HS-5 (cell line): Measurements from ENCODE around the gene NTN1.

Experiments used
- DNase-seq: peaks from one replicate; pipeline ENCODE4 v3.0.0-alpha.2; 2012; ENCODE audit warnings: low read depth

NTN1 gene

DNA sequence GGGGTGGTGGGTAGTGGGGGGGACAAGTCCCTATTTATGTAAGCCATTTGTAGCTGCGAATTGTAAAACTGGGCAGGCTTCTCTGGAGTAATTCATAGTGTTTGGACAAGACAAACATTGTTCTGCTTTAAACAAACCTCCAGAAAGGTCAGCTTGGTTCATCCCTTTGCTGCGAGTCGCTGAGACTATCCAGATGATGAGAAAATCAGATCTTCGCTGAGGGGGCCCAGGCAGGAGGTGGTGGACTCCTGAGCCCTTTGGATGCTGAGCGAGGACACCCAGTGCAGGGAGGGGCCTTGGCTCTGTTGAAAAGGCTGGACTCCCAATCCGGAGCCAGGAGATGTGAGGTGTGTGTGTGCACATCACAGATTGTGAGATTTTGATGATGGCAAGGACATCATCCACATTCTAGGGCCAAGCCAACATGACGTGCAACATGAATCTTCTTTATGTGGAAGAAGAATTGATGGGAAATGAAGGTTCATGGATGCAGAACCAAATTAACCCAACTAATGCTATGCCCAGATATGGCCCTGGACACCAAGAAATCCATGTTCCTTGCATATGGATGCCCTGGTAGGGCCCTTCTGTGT is 15.0 kb upstream of the NTN1 start:
- DNase-seq: no peak

DNA sequence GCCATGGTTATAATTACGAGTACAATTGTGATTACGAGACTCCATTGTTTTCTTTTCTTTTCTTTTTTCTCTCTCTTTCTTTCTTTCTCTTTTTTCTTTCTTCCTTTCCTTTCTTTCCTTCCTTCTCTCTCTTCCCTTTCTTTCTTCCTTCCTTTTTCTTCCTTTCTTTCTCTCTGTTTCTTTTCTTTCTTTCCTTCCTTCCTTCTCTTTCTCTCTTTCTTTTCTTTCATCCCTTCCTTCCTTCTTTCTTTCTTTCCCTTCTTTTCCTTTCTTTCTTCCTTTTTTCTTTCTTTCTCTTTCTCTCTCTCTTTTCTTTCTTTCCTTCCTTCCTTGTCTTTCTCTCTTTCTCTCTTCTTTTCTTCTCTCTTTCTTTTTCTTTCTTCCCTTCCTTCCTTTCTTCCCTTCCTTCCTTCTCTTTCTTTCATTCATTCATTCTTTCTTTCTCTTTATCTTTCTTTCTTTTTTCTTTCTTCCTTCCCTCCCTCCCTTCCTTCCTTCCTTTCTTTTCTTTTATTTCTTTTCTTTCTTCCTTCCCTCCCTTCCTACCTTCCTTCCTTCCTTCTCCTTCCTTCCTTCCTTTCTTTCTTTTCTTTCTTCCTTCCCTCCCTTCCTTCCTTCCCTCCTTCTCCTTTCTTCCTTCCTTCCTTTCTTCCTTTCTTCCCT is 14.1 kb upstream of the NTN1 start:
- no peak for DNase-seq

DNA sequence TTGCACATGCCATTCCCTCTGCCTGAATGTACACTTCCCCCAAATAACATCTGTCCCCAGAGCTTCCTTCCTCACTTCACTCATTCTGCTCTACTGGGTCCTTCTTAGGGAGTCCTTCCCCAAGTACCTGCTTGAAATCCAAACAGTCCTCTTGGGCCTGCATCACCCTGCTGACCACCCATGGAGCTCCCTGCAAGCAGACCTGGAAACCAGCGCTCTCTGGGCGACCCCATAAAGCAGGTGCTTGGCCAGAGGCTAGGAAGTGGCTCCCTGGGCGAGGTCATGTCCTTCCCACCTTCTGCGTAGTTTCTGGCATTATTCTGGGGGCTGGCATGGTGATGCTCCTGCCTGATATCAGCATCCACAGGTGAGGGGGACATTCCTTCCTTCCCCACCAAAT is 12.2 kb upstream of the NTN1 start:
- no peak for DNase-seq

DNA sequence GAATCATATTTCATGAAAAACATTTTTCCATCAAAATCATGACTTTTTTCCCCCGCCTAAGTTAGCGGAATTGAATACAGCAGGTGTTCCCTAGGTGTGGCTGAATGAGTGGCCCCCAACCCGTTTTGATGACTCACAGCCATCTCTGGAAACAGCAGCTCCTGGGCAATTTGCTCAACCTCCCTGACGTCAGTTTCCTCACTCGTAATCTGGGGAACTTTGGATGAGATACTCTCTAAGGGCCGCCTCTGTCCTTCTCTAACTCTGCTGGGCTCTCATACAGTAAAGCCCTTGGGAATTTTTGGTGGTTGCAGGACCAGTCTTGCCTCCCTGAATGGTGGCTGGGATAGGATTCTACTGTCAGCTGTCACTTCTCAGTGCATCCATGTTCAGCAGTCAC is 11.6 kb upstream of the NTN1 start:
- DNase-seq: no peak

DNA sequence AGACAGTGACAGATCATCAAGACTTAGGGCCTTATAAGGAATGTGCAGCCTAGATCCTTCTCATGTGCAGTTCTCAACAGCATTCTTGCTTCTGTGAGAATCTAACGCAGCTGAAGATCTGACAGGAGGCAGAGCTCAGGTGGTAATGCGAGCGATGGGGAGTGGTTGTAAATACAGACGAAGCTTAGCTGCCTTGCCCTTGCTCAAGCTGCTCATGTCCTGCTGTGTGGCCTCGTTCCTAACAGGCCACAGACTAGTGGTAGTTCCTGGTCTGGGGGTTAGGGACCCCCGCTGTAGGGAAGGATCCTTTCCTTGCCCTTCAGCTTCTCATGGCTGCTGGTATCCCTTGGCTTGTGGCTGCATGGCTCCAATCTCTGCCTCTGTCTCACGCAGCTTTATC is 10.3 kb upstream of the NTN1 start:
- no peak for DNase-seq

DNA sequence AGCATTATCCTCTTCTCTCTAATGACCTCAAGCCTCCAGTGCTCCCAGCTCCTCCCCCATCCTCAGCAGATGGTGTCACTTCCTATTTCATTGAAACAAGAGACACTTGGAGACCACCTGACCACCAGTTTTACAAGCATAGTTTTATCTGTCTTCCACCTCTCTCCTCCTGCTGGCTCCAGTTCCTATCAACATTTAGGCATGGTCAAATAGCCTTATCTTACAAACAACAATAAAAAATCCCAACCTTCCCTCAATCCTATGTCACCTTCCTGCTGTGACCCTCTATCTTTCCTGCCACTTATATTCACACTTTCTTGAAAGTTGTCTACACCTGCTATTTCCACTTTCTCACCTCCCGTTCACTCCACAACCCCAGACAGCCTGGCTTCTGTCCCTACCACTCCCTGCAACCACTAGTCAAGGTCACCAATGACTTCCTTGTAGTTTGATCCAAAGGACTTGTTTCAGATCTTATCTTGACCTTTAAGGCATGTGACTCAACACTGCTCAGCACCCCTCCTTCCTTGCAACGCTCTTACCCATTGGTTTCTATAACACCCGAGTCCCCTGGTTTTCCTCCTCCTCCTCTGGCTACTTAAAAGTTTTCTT is 4.3 kb upstream of the NTN1 start:
- no peak for DNase-seq

DNA sequence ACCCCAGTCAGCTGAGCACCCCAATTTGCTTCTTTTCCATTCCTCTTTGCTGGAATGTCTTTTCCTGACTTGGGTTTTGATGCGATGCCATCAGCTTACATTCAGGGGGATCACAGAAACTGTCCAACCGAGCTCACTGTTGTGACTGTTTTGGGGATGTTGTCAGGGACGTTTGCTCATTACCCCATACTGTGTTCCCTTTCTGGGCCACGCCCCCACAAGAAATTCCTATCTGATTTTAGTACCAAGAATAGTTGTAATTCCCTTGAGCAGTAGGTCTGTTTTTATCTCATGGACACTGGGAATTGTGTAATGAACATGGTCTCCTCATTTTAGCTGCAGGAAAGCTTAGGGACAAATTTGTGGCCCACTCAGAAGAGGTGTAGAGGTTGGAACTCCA is 2.6 kb upstream of the NTN1 start:
- no peak for DNase-seq

DNA sequence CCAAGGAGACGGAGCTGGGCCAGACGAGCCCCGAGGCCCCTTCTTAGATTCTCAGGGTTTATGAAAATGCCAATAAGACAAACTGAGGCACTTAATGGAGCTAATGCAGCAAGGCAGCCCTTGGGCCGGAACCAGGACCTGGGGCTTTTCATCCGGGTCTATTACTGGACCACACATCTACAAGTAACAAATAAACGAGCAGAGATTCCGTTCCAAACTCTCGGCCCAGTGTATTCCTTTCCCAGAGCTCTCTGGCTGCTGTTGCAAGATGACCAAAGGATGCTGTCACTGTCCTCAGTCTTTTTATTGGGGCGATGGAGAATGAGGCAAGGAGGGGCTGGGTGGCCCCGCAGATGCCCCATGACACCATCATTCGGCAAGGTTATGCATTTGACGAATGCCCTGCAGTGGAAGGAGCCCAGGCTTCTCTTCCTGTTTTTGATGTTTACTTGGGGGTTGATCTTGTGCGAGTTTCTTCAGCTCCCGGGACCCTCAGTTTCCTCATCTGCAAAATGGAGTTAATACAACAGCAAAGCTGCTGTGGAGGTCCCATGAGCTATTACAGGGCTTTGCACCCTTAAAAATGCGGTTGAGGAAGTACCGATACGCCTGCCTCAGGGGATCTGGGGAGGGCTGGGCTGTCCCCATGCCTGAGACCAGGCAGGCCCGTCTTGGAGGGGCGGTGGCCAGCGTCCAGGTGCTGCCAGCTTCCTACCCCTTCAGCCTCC is 1.1 kb upstream of the NTN1 start:
- DNase-seq: no peak

DNA sequence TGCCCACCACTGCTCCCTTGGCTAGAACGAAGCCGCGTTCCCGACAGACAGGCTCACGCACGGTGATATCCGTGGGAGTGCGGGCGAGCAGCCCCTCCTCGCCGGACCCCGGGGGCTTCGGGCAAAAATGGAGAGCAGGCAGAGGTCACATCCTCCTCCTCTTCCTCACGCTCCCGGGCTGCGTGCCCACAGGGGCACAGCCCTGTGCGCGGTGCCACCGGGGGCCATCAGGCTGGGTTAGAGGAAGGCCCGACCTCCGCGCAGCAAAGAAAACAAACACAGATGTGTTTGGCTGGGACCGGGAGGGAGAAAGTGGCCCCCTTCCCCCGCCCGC is 519 bp upstream of the NTN1 start:
- no peak for DNase-seq

DNA sequence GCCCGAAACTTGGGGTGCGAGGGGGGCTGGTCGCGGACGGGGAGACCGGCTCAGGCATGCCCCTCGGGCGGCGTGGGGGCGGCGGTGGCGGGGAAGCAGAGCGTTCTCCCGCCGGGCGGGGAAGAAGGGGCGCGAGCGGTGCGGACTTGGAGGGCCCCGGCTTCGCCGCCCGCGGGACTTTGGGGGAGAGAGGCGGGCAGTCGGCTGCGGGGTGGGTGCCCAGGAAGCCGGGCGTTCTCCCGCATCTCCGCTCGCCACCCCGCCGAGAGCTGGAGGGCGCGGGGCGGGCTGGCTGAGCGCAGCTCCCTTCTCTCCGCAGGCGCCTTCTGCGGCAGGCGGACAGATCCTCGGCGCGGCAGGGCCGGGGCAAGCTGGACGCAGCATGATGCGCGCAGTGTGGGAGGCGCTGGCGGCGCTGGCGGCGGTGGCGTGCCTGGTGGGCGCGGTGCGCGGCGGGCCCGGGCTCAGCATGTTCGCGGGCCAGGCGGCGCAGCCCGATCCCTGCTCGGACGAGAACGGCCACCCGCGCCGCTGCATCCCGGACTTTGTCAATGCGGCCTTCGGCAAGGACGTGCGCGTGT is 772 bp downstream of the NTN1 start:
- DNase-seq: no peak

DNA sequence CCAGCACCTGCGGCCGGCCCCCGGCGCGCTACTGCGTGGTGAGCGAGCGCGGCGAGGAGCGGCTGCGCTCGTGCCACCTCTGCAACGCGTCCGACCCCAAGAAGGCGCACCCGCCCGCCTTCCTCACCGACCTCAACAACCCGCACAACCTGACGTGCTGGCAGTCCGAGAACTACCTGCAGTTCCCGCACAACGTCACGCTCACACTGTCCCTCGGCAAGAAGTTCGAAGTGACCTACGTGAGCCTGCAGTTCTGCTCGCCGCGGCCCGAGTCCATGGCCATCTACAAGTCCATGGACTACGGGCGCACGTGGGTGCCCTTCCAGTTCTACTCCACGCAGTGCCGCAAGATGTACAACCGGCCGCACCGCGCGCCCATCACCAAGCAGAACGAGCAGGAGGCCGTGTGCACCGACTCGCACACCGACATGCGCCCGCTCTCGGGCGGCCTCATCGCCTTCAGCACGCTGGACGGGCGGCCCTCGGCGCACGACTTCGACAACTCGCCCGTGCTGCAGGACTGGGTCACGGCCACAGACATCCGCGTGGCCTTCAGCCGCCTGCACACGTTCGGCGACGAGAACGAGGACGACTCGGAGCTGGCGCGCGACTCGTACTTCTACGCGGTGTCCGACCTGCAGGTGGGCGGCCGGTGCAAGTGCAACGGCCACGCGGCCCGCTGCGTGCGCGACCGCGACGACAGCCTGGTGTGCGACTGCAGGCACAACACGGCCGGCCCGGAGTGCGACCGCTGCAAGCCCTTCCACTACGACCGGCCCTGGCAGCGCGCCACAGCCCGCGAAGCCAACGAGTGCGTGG is 1.5 kb downstream of the NTN1 start:
- no peak for DNase-seq

DNA sequence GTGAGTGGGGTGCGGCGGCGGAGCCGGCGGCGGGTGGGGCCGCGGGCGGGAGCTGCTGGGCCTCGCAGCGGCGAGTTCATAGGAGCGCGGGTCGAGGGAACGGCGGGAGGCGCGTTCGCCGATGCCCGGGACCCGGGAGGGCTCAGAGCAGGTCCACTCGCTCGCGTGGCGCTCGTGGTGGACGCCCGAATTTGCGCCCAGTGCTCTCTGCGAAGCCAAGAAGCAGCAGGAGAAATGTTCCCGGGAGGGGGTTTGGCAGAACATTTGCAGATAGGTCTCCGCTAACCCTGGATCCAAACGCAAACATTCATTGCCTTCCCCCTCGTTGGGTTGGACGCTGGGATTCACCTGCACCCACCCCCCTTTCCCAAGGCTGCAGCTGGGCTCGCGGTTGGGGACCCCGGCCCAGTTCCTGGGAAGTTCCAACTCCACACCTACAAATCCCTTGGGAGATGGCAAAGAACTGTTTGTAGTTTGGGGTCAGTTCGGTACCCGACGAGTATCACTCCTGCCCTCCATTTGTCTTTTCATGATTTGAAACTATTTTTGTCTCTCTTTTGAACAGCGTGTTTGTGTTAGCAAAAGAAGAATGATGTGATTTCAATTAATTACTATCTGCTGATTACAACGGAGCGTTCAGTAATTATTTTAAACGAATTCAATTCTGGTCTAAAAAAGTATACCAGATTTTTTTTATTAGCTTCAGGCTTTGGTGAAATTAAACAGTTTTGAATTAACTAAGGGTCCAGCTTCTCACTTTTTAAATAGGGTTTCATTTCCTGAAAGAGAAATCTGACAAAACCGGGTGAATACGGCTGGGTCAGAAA is 2.3 kb downstream of the NTN1 start:
- no peak for DNase-seq

DNA sequence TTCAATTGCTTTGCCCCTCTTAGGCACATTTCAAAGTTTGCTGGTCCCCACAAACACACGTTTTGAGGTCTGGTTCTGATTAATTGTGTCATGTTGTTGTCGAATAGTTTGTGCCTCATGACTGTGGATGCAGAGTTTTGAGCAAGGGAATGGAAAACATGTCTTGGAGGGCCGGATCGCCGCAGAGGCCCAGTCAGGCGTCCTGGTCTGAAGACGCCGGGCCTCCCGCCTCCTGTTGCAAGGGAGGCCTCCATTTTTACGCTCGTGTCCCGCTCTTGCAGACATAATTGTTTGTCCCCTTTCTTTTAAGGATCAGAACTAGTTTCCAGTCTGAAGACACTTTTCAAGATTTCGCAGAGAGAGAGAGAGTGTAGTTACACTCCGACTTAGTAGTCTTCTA is 3.2 kb downstream of the NTN1 start:
- no peak for DNase-seq

DNA sequence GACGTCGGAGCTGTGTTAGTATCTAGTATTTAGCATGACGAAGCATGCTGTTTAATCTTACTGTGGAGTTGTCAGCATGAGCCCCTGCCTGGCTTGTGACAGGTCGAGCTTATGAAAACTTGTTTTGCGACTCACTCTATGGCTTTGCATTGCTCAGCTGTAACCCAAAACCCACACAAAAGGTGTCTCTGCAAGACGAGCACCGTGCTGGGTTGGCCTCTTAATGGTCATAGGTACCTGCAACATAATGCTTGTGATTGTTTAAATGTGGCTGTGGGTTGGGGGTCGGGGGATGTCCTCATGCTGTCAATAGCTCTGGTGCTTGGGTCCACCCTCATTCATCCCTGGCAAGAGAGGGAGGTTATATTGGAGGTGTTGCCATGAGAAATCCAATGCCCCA is 5.4 kb downstream of the NTN1 start:
- DNase-seq: no peak

DNA sequence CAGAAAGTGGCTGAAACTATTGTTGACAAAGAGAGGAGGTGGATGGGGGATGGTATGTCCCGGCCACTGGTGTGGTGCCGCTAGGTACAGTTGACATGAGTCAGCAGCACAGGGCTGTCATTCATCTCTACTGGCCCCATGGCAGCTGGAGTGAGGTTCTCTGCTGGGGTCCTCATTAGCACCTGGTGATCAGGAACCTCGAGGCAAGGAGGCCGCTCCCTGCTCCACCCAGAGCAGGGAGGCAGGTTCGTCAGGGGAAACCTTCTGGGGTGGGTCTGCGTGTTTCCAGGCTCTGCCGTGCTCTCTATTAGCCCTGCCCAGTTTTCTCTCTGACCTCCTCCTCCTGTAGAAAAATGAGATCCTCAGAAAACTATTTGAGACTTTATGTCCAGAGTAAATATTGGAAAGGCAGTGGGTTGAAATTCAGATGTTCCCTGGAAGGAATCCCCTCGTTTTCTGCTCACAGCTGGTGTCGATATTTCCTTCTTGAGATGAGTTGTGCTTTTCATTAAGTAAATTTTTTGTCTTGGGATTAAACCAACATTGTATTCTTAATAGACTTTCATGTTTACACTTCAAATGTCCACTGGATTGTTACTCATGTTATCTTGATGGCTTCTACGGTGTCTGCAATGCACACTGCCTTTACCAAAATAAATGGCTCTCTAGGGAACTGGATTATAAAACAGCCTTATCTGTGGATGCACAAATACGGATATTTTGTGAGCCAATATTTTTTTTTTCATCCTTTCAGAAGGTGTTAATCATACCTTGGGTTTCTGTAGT is 7.1 kb downstream of the NTN1 start:
- no peak for DNase-seq

DNA sequence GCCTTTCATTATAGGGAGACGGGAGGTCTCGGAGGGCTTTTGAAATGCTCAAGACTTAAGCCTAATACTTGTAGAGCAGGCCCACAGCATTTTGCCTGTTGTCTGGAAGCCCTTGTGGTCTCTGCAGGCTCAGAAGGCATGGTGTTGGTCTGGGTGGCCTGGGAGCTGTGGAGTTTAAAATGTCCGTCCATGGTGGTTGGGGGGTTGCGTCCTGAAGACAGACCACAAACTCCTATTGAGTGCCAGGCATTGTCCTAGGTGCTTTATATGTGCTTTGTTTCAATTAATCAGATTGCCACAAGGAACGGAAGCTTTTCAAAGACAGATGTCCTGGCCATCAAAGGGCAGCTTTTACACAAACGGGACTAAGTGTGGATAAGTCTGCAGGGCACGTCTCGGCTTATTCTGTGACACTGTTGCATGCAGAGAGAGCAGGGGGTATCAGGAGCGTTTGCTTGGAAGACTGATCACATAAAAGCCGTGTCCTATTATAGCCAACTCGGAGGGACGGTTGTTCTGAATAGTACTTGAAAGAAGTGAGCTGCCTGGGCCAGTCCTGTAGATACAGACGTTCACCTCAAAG is 7.8 kb downstream of the NTN1 start:
- DNase-seq: no peak

DNA sequence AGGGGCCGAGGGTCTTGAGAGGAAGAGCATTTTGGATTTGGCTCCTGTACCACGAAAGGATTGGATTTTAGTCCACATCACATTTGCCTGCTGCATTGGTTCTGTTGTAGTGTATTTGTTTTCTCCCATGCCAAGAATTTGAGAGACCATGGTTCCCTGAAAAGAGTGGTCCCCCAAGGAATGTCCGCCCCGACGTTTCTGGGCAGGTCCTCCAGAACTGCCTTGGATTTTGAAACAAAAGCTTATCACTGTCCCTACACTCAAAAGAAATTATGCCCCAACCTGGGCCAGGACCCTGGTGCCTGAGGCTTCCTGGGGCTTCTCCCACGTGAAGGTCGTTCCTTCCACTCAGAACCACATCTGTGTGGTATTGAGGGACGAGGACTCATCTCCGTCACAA is 10.8 kb downstream of the NTN1 start:
- DNase-seq: no peak

DNA sequence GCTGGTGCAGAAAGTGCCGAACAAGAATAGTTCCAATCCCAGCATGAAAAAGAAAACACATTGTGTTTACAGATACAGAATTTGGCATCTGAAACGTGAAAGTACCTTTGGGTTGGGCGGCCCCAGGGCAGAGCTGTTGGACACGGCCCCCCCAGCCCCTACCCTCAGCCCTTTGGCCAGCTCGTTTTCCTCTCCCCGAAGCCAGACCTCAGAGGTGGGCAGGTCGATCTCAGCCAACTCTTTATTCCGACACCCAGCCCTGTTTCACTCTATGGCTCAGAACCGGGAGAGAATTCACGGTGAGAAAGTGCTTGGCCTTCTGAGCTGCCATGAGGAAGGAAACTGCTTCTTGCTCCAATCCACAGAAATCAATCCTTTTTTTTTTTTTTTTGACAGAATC is 11.3 kb downstream of the NTN1 start:
- no peak for DNase-seq

DNA sequence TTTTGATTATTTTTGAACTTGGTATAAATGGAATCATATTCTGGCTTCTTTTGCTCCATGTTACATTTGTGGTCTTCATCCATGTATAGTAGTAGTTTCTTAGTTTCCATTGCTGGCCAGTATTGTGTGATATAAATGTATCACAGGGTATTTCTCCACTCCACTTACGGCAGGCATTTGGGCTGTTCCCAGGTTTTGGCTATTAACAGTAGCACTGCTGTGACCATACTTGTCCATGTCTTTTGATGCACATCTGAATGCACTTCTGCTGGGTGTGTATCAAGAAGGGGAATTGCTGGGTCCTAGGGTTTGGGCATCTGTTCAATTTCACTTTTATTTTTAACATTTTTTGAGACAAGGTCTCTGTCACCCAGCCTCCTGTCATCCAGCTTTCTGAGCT is 13.9 kb downstream of the NTN1 start:
- DNase-seq: no peak

DNA sequence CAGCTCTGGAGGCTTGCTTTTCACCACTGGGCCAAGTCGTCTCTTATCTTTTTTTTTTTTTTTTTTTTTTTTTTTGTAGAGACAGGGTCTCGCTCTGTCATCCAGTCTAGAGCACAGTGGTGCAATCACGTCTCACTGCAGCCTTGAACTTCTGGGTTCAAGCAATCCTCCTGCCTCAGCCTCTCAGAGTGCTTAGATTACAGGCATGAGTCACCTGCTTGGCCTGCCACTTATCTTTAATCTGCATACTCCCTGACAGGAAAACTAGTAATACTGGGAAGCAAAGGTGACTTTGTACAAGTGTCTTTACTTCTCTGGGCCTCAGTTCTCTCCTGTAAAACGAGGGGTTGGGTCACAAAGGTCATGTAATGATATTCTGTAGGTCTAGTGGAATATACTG is 15.0 kb downstream of the NTN1 start:
- DNase-seq: no peak
